ENCODE measurements around the gene CLCNKB. TPM values are rescaled to one million over a fixed set of nuclear protein-coding genes. Genes with fewer than 3 reads are reported as not detected.
A peak's percentile ranks its signal among the peaks of the same experiment; 100 is the strongest.

The CLCNKB gene
- total RNA-seq, 1 donor from 2014 or later, result 0.64 TPM

DNA sequence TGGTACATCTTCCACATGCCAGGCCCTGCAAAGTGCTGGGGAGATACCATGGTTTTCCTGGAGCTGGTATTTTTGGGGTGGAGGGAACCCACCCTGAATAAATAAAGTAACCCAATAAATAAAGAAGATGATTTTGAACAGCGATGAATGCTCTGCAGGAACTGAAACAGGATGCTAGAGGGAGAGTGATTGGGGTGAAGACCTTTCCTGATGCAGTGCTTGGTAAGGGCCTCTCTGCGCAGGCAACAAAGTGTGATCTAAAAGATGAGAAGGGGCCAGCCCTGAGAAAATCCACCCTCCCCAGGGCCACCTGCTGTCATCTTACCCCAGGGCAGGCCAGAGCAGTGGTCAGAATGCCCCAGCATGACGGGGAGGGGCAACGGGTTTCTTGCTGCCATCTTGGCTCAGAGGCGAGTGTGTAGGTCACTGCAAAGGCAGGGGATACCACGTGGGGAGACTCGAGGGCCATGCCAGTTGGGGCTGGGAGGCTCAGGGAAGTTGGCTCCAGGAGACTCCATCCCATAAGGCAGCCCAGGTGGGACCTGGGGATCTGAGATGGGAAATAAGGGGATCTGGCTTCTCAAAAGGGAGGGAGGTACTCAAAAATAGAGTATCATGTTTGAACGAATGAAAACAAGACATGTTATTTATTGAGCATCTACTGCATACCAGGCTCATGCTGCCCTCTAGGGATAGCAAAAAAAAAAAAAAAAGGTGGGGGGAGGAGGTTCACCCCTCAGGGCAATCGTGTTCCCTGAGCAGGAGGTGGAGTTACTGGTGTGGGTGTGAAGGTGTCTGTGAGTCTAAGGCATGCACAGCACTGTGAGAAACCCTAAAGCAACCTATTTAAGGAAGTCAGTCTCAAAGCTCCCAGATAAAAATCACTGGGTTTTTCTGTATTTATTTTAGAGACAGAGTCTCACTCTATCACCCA lies 36.8 kb upstream of the CLCNKB start:
- H3K36me3 ChIP-seq (ENCODE audit: insufficient read depth, low read length), result no peaks in the 10 kb centered on the region
- no peak overlapping the region for H3K9ac ChIP-seq (ENCODE audit: low read length)
- H3K27ac ChIP-seq (ENCODE audit: low read depth, low read length), result no peak overlapping the region
- H4K20me1 ChIP-seq (ENCODE audit: insufficient read depth, low read length), result no peaks in the 10 kb centered on the region
- Mint-ChIP-seq H3K36me3 (ENCODE audit: low read depth, unreplicated experiment) (no peaks in the 10 kb centered on the region), H3K27ac (ENCODE audit: unreplicated experiment) (peak overlapping the region; percentile 0), H3K27me3 (ENCODE audit: low read depth, unreplicated experiment) (peaks cover 16% of the 10 kb centered on the region), H3K9me3 (ENCODE audit: unreplicated experiment) (no peaks in the 10 kb centered on the region), H3K4me3 (ENCODE audit: unreplicated experiment) (no peak overlapping the region), H3K4me1 (ENCODE audit: low read depth, unreplicated experiment) (peaks cover 3% of the 10 kb centered on the region)
- no peak overlapping the region for H2AFZ ChIP-seq (ENCODE audit: low read depth, low read length)
- FAIRE-seq, result no peak
- no peaks in the 10 kb centered on the region for H3K9me3 ChIP-seq (ENCODE audit: insufficient read depth, low read depth, low read length)
- H3K4me3 ChIP-seq (ENCODE audit: insufficient read depth, low read depth, low read length), result no peak overlapping the region
- no peak overlapping the region for H3K4me2 ChIP-seq (ENCODE audit: low read length)
- no peak for DNase-seq (ENCODE audit: low read depth)
- TF ChIP-seq, protein P1, sequence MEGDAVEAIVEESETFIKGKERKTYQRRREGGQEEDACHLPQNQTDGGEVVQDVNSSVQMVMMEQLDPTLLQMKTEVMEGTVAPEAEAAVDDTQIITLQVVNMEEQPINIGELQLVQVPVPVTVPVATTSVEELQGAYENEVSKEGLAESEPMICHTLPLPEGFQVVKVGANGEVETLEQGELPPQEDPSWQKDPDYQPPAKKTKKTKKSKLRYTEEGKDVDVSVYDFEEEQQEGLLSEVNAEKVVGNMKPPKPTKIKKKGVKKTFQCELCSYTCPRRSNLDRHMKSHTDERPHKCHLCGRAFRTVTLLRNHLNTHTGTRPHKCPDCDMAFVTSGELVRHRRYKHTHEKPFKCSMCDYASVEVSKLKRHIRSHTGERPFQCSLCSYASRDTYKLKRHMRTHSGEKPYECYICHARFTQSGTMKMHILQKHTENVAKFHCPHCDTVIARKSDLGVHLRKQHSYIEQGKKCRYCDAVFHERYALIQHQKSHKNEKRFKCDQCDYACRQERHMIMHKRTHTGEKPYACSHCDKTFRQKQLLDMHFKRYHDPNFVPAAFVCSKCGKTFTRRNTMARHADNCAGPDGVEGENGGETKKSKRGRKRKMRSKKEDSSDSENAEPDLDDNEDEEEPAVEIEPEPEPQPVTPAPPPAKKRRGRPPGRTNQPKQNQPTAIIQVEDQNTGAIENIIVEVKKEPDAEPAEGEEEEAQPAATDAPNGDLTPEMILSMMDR (IDR thresholded peaks at IDR 0.05; ENCODE audit: insufficient read depth, low read depth, low read length), result no peak
- no peak for TF ChIP-seq EZH2 (IDR thresholded peaks at IDR 0.05; ENCODE audit: insufficient read depth, low read length)
- no peaks in the 10 kb centered on the region for H3K79me2 ChIP-seq (ENCODE audit: insufficient read depth, low read length)
- no peaks in the 10 kb centered on the region for H3K27me3 ChIP-seq (ENCODE audit: insufficient read depth, low read length)
- H3K4me1 ChIP-seq (ENCODE audit: insufficient read depth, low read length), result no peaks in the 10 kb centered on the region

DNA sequence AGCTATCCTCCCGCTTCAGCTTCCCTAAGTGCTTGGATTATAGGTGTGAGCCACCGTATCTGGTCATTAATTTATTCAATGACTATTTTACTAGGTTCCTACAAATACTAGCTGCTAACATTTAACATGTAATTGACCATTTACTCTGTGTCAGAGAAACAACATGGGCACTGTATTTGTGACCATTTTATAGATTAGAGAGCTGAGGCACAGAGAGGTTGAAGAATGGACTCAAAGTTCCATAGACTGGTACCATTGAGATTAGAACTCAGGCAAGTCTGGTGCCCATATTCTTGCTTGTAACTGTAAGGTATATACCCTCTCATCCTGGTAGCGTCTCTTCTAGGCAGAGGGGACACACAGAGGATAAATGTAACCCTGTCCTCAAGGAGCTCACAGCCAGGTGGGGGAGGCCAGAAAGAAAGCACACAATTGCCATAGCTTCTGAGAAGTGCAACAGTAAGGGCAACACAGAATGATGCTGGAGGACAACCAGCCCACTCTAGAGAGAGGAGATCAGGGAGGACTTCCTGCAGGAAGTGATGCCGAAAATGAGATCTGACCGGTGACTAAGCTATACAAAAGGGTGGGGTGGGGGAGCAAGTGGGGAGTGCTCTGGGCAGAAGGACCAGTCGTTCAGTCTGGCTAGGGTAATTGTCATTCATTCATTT lies 35.8 kb upstream of the CLCNKB start:
- Histone ChIP-seq H3K9me3 (ENCODE audit: insufficient read depth, low read depth, low read length) (no peaks in the 10 kb centered on the region), H3K4me1 (ENCODE audit: insufficient read depth, low read length) (peaks cover 7% of the 10 kb centered on the region), H3K79me2 (ENCODE audit: insufficient read depth, low read length) (no peaks in the 10 kb centered on the region), H3K9ac (ENCODE audit: low read length) (no peak overlapping the region), H3K27ac (ENCODE audit: low read depth, low read length) (no peak overlapping the region), H3K4me2 (ENCODE audit: low read length) (no peak overlapping the region), H2AFZ (ENCODE audit: low read depth, low read length) (no peak overlapping the region), H3K27me3 (ENCODE audit: insufficient read depth, low read length) (no peaks in the 10 kb centered on the region), H3K4me3 (ENCODE audit: insufficient read depth, low read depth, low read length) (no peak overlapping the region), H4K20me1 (ENCODE audit: insufficient read depth, low read length) (no peaks in the 10 kb centered on the region), H3K36me3 (ENCODE audit: insufficient read depth, low read length) (no peaks in the 10 kb centered on the region)
- Mint-ChIP-seq H3K4me3 (ENCODE audit: unreplicated experiment) (no peak overlapping the region), H3K9me3 (ENCODE audit: unreplicated experiment) (no peaks in the 10 kb centered on the region), H3K27ac (ENCODE audit: unreplicated experiment) (no peak overlapping the region), H3K4me1 (ENCODE audit: low read depth, unreplicated experiment) (peaks cover 6% of the 10 kb centered on the region), H3K27me3 (ENCODE audit: low read depth, unreplicated experiment) (peaks cover 16% of the 10 kb centered on the region), H3K36me3 (ENCODE audit: low read depth, unreplicated experiment) (no peaks in the 10 kb centered on the region)
- FAIRE-seq (no peak), DNase-seq (ENCODE audit: low read depth) (no peak)
- TF ChIP-seq, protein P1 (IDR thresholded peaks at IDR 0.05; ENCODE audit: insufficient read depth, low read depth, low read length), result no peak
- TF ChIP-seq EZH2 (IDR thresholded peaks at IDR 0.05; ENCODE audit: insufficient read depth, low read length), result no peak
